ENCODE measurements around the gene KRTAP5-2. TPM values are rescaled to one million over a fixed set of nuclear protein-coding genes. Genes with fewer than 3 reads are reported as not detected.

Gene KRTAP5-2
- total and polyA plus RNA-seq, 9 of the 15 experiments (the other 6 are each of a cell fraction or from before 2014, with no cell fraction given): not detected

GRCh38 chr11:1642288-1643145 lies 44.4 kb upstream of the KRTAP5-2 start:
- H3K9me3 ChIP-seq (replicated peaks; ENCODE audit: control insufficient read depth, insufficient read depth, low read depth, low read length): no peaks in the 10 kb centered on the region
- DNase-seq (ENCODE audit: extremely low read depth in 1 of 4, low spot score in 3 of 4) (no peak), ATAC-seq (no peak), FAIRE-seq (no peak)
- CTCF ChIA-PET (ENCODE audit: low intra/inter-chr PET ratio): interaction anchor here (0.8 kb wide), 1 partner anchor 182 kb away, joined by 4 read pairs; no protein-coding TSS in a partner anchor
- no peak overlapping the region for H3K9ac ChIP-seq (ENCODE audit: insufficient read depth in 1 of 2, low read depth in 2 of 2, low read length in 2 of 2)
- no peak overlapping the region for H3K4me2 ChIP-seq (ENCODE audit: insufficient read depth, low read length)
- peaks cover 0 to 9% of the 10 kb centered on the region in 2 experiments; a peak in 2 of 5 replicates for H3K4me1 ChIP-seq (replicated peaks in 1 of 2; ENCODE audit: control insufficient read depth in 2 of 2, insufficient read depth in 2 of 2, low read length in 2 of 2)
- peaks cover 8% of the 10 kb centered on the region; the same call in 1 of the 2 replicates for H4K20me1 ChIP-seq (replicated peaks; ENCODE audit: control insufficient read depth, insufficient read depth, low read length)
- no peak overlapping the region for H3K4me3 ChIP-seq
- H2AFZ ChIP-seq (ENCODE audit: low read depth, low read length): no peak overlapping the region
- no peaks in the 10 kb centered on the region for H3K36me3 ChIP-seq (ENCODE audit: control insufficient read depth, insufficient read depth, low read length)
- H3K79me2 ChIP-seq (ENCODE audit: control insufficient read depth, insufficient read depth, low read length): no peaks in the 10 kb centered on the region
- no peaks in the 10 kb centered on the region for H3K9me1 ChIP-seq (ENCODE audit: control insufficient read depth, insufficient read depth, low read length)
- H3K27ac ChIP-seq (ENCODE audit: extremely low read depth, low read depth, low read length): no peak overlapping the region
- no TSS peak for BruUV-seq (replicated peaks)
- WGBS (ENCODE audit: insufficient coverage, low coverage, missing lambda C conversion rate): 3% methylated on average over 17 of the region's 29 CpGs
- in situ Hi-C loops (cut with MboI): no loop called here
- POLR2A ChIA-PET: no interaction called here
- peaks cover 9 to 70% of the 10 kb centered on the region in 2 experiments; a peak in 4 of 5 replicates for H3K27me3 ChIP-seq (ENCODE audit: control insufficient read depth in 2 of 2, insufficient read depth in 2 of 2, low read length in 2 of 2)
- intact Hi-C loops (cut with micrococcal nuclease): no loop called here
- TF ChIP-seq MAFK (IDR thresholded peaks at IDR 0.05; ENCODE audit: low read length) (no peak), TARDBP (IDR thresholded peaks at IDR 0.05) (no peak), CEBPG (CRISPR knock-in tag; IDR thresholded peaks at IDR 0.05) (no peak), CEBPG (tag; conservative IDR thresholded peaks at IDR 0.05 in 1 of 2, IDR thresholded peaks at IDR 0.05 in 1 of 2) (no peak), ZNF695 (CRISPR knock-in tag; IDR thresholded peaks at IDR 0.05) (no peak), NR2F6 (CRISPR knock-in tag; IDR thresholded peaks at IDR 0.05) (no peak), YY1 (IDR thresholded peaks at IDR 0.05; ENCODE audit: borderline replicate concordance in 1 of 3, control insufficient read depth in 1 of 3, extremely low read depth in 1 of 3, insufficient read depth in 3 of 3, insufficient read length in 1 of 3, insufficient replicate concordance in 2 of 3, low read depth in 1 of 3, low read length in 2 of 3) (no peak), TFE3 (CRISPR knock-in tag; IDR thresholded peaks at IDR 0.05) (no peak), ETV6 (IDR thresholded peaks at IDR 0.05; ENCODE audit: borderline replicate concordance in 1 of 2, low read depth in 2 of 2, low read length in 1 of 2) (no peak), ETV6 (CRISPR knock-in tag; IDR thresholded peaks at IDR 0.05; ENCODE audit: borderline replicate concordance) (no peak), ADNP (tag; IDR thresholded peaks at IDR 0.05) (no peak), ZKSCAN1 (IDR thresholded peaks at IDR 0.05; ENCODE audit: low read depth, low read length) (no peak), HLTF (IDR thresholded peaks at IDR 0.05) (no peak), KHSRP (IDR thresholded peaks at IDR 0.05) (no peak), NCOA2 (IDR thresholded peaks at IDR 0.05; ENCODE audit: partially characterized antibody in 2 of 2) (no peak), NCOA6 (IDR thresholded peaks at IDR 0.05) (no peak), ATF6 (CRISPR knock-in tag; IDR thresholded peaks at IDR 0.05) (no peak), KLF1 (tag; IDR thresholded peaks at IDR 0.05) (no peak), JUNB (CRISPR knock-in tag; conservative IDR thresholded peaks at IDR 0.05) (no peak), PURB (CRISPR knock-in tag; IDR thresholded peaks at IDR 0.05; ENCODE audit: low read depth) (no peak), HMG20A (CRISPR knock-in tag; conservative IDR thresholded peaks at IDR 0.05) (no peak)

Measured in K562 (cell line).